H1 (cell line): ENCODE data around the gene SHPK. TPM values are rescaled to one million over a fixed set of nuclear protein-coding genes. Genes with fewer than 3 reads are reported as not detected.

Source experiments
- CTCF ChIA-PET: fragments of 300-600 bp; sonication (Branson Sonifier 250); formaldehyde crosslinking; loops from one replicate; lab custom pipeline; 2021; ENCODE audit not compliant: partially characterized antibody; lab: Charles Lee
- POLR2A ChIA-PET: fragments of 300-600 bp; sonication (Branson Sonifier 250); formaldehyde crosslinking; loops from one replicate; lab custom pipeline; 2021; ENCODE audit warnings: inconsistent platforms; ENCODE audit not compliant: partially characterized antibody; lab: Charles Lee
- DNase-seq, 2 experiments: peaks; one replicate each; pipeline versions ENCODE4 v3.0.0 to v3.0.0-alpha.2; 2010 to 2022; ENCODE audit warnings: low spot score in 2 of 2, low read depth in 1 of 2, mixed read lengths in 1 of 2
- FAIRE-seq: peaks from 2 replicates; lab custom pipeline; 2011; peaks lifted over from hg19 to GRCh38; lab: Jason Lieb, UNC
- H2AFZ ChIP-seq: 2 replicates; pipeline ENCODE4 v1.8.1; 2012; ENCODE audit warnings: low read length, inconsistent platforms
- H2AK5ac ChIP-seq: 2 replicates; pipeline ENCODE4 v1.6.1; 2013; ENCODE audit warnings: low read depth, low read length
- H2BK120ac ChIP-seq: replicated peaks from 2 replicates; pipeline ENCODE3; 2013; ENCODE audit warnings: low read depth, low read length, inconsistent platforms
- H2BK12ac ChIP-seq: 2 replicates; pipeline ENCODE4 v1.6.1; 2013; ENCODE audit warnings: low read depth, low read length
- H2BK15ac ChIP-seq: 2 replicates; pipeline ENCODE4 v1.6.1; 2013; ENCODE audit warnings: low read length
- H2BK20ac ChIP-seq: 2 replicates; pipeline ENCODE4 v1.6.1; 2013; ENCODE audit warnings: low read length
- H2BK5ac ChIP-seq: 2 replicates; pipeline ENCODE4 v1.6.1; 2013; ENCODE audit warnings: low read depth, low read length
- H3K14ac ChIP-seq: 2 replicates; pipeline ENCODE4 v1.6.1; 2013; ENCODE audit warnings: inconsistent platforms; ENCODE audit not compliant: insufficient read length
- H3K18ac ChIP-seq: 2 replicates; pipeline ENCODE4 v1.6.1; 2013; ENCODE audit warnings: low read length; ENCODE audit errors: extremely low read depth
- H3K23ac ChIP-seq: 2 replicates; pipeline ENCODE4 v1.6.1; 2013; ENCODE audit warnings: inconsistent platforms; ENCODE audit not compliant: insufficient read length
- H3K23me2 ChIP-seq: 2 replicates; pipeline ENCODE4 v1.6.1; 2013; ENCODE audit warnings: low read depth, low read length
- H3K27ac ChIP-seq: 2 replicates; pipeline ENCODE4 v1.6.1; 2011; ENCODE audit warnings: low read depth, low read length, inconsistent platforms
- H3K27me3 ChIP-seq, 4 experiments: replicated peaks in 1 of 4; 1 replicate in 1 of 4; 2 replicates in 3 of 4; pipeline versions ENCODE4 v1.6.1 to v1.8.1; 2011 to 2013; ENCODE audit warnings: low read length in 3 of 4, mild to moderate bottlenecking in 3 of 4, inconsistent platforms in 2 of 4, mixed read lengths in 2 of 4, moderate library complexity in 1 of 4; ENCODE audit not compliant: control insufficient read depth in 3 of 4, insufficient read depth in 3 of 4; ENCODE audit errors: extremely low read depth in 1 of 4
- H3K36me3 ChIP-seq, 4 experiments: 2 replicates each; pipeline versions ENCODE4 v1.6.1 to v1.8.1; 2011 to 2013; ENCODE audit warnings: mild to moderate bottlenecking in 4 of 4, low read length in 3 of 4, moderate library complexity in 2 of 4, control low read depth in 1 of 4, inconsistent platforms in 1 of 4; ENCODE audit not compliant: insufficient read depth in 4 of 4, control insufficient read depth in 2 of 4
- H3K4ac ChIP-seq: replicated peaks from 2 replicates; pipeline ENCODE3; 2013; ENCODE audit warnings: low read length, low read depth, mixed read lengths, inconsistent platforms; ENCODE audit not compliant: insufficient read length
- H3K4me1 ChIP-seq, 4 experiments: replicated peaks in 1 of 4; 1 replicate in 1 of 4; 2 replicates in 3 of 4; pipeline versions ENCODE4 v1.6.1 to v1.8.1; 2011 to 2013; ENCODE audit warnings: low read length in 3 of 4, inconsistent platforms in 2 of 4, mixed read lengths in 1 of 4; ENCODE audit not compliant: insufficient read depth in 4 of 4, control insufficient read depth in 3 of 4
- H3K4me2 ChIP-seq, 2 experiments: 2 replicates each; pipeline versions ENCODE4 v1.6.1 to v1.8.1; 2011 to 2013; ENCODE audit warnings: low read depth in 2 of 2, low read length in 2 of 2, control low read depth in 1 of 2, inconsistent platforms in 1 of 2, mild to moderate bottlenecking in 1 of 2; ENCODE audit not compliant: insufficient read depth in 1 of 2
- H3K4me3 ChIP-seq, 4 experiments: fragments of 200-600, 300-600 bp in 1 of 4; sonication (generic), shearing (Covaris generic), sonication (Bioruptor Twin) in 1 of 4; 2 replicates each; pipeline versions ENCODE4 v1.5.1 to v1.8.1; 2011 to 2016; ENCODE audit warnings: low read length in 4 of 4, low read depth in 3 of 4, control low read depth in 2 of 4, inconsistent platforms in 2 of 4, mild to moderate bottlenecking in 2 of 4, mixed read lengths in 1 of 4, moderate library complexity in 1 of 4; ENCODE audit not compliant: insufficient read depth in 2 of 4; ENCODE audit errors: extremely low read depth in 1 of 4
- H3K56ac ChIP-seq: replicated peaks from 2 replicates; pipeline ENCODE3; 2013; ENCODE audit warnings: low read depth, mild to moderate bottlenecking, mixed read lengths, low read length, inconsistent platforms; ENCODE audit not compliant: insufficient read length
- H3K79me1 ChIP-seq: 2 replicates; pipeline ENCODE4 v1.6.1; 2013; ENCODE audit warnings: low read depth, low read length, control low read depth
- H3K79me2 ChIP-seq, 2 experiments: 2 replicates each; pipeline versions ENCODE4 v1.6.1 to v1.8.1; 2012 to 2013; ENCODE audit warnings: low read length in 2 of 2, mild to moderate bottlenecking in 2 of 2, inconsistent platforms in 1 of 2; ENCODE audit not compliant: insufficient read depth in 2 of 2, control insufficient read depth in 1 of 2
- H3K9ac ChIP-seq, 4 experiments: replicated peaks in 1 of 4; 1 replicate in 1 of 4; 2 replicates in 3 of 4; pipeline versions ENCODE4 v1.6.1 to v1.8.1; 2011 to 2013; ENCODE audit warnings: low read depth in 3 of 4, low read length in 3 of 4, control low read depth in 2 of 4, mild to moderate bottlenecking in 2 of 4, moderate library complexity in 2 of 4, inconsistent platforms in 1 of 4; ENCODE audit errors: extremely low read depth in 1 of 4
- H3K9me3 ChIP-seq, 2 experiments: 2 replicates each; pipeline versions ENCODE4 v1.6.1 to v1.8.1; 2012 to 2013; ENCODE audit warnings: mild to moderate bottlenecking in 2 of 2, moderate library complexity in 2 of 2, control low read depth in 1 of 2, inconsistent platforms in 1 of 2, low read depth in 1 of 2, low read length in 1 of 2, mixed read lengths in 1 of 2; ENCODE audit not compliant: insufficient read depth in 2 of 2
- H4K20me1 ChIP-seq, 2 experiments: replicated peaks in 1 of 2; 2 replicates each; pipeline versions ENCODE3 to v1.8.1; 2011 to 2013; ENCODE audit warnings: inconsistent platforms in 2 of 2, low read length in 2 of 2, mild to moderate bottlenecking in 1 of 2; ENCODE audit not compliant: insufficient read depth in 2 of 2, control insufficient read depth in 1 of 2
- H4K5ac ChIP-seq: 2 replicates; pipeline ENCODE4 v1.6.1; 2013; ENCODE audit warnings: low read length, low read depth, mixed read lengths, inconsistent platforms; ENCODE audit not compliant: insufficient read length
- H4K8ac ChIP-seq: 2 replicates; pipeline ENCODE4 v1.8.0; 2013; ENCODE audit warnings: mild to moderate bottlenecking, moderate library complexity, low read length, inconsistent platforms; ENCODE audit not compliant: insufficient read depth; ENCODE audit errors: extremely low read depth
- H4K91ac ChIP-seq: replicated peaks from 2 replicates; pipeline ENCODE3; 2013; ENCODE audit warnings: low read length, mixed read lengths, inconsistent platforms; ENCODE audit not compliant: insufficient read length
- CEBPB ChIP-seq: IDR thresholded peaks from 2 replicates; pipeline ENCODE4 v1.6.1; 2012; ENCODE audit warnings: low read depth, low read length
- CHD2 ChIP-seq: IDR thresholded peaks from 2 replicates; pipeline ENCODE4 v1.6.1; 2012; ENCODE audit warnings: low read length, improper control_type of control experiment
- EGR1 ChIP-seq: IDR thresholded peaks from 2 replicates; pipeline ENCODE4 v1.6.1; 2011; ENCODE audit warnings: low read depth, low read length, borderline replicate concordance
- GTF2F1 ChIP-seq: IDR thresholded peaks from 2 replicates; pipeline ENCODE4 v1.6.1; 2012; ENCODE audit warnings: low read depth, low read length, improper control_type of control experiment, borderline replicate concordance
- JUN ChIP-seq: IDR thresholded peaks from 2 replicates; pipeline ENCODE4 v1.6.1; 2011; ENCODE audit warnings: low read depth, mild to moderate bottlenecking, improper control_type of control experiment, low read length
- MAFK ChIP-seq: IDR thresholded peaks from 2 replicates; pipeline ENCODE4 v1.6.1; 2012; ENCODE audit warnings: low read depth, mild to moderate bottlenecking, improper control_type of control experiment, low read length
- NRF1 ChIP-seq: IDR thresholded peaks from 2 replicates; pipeline ENCODE4 v1.6.1; 2011; ENCODE audit warnings: mild to moderate bottlenecking, low read depth, low read length, improper control_type of control experiment
- POLR2A ChIP-seq, 2 experiments: IDR thresholded peaks; 1 replicate in 1 of 2; 2 replicates in 1 of 2; pipeline ENCODE4 v1.6.1; 2011; ENCODE audit warnings: low read depth in 2 of 2, low read length in 2 of 2, mild to moderate bottlenecking in 2 of 2; ENCODE audit errors: control extremely low read depth in 1 of 2
- RBBP5 ChIP-seq: IDR thresholded peaks from 2 replicates; pipeline ENCODE4 v1.7.1; 2012; ENCODE audit warnings: low read depth, mild to moderate bottlenecking, inconsistent platforms, low read length, moderate library complexity, borderline replicate concordance
- SIX5 ChIP-seq: IDR thresholded peaks from 2 replicates; pipeline ENCODE4 v1.6.1; 2011; ENCODE audit warnings: mild to moderate bottlenecking, low read depth, low read length
- SP1 ChIP-seq: IDR thresholded peaks from 2 replicates; pipeline ENCODE4 v1.6.1; 2011; ENCODE audit warnings: low read depth, low read length
- SRF ChIP-seq: IDR thresholded peaks from 2 replicates; pipeline ENCODE4 v1.6.1; 2011; ENCODE audit warnings: mild to moderate bottlenecking, low read depth, low read length, moderate library complexity
- TAF1 ChIP-seq: IDR thresholded peaks from 2 replicates; pipeline ENCODE4 v1.6.1; 2011; ENCODE audit warnings: mild to moderate bottlenecking, low read depth, low read length
- WGBS, 2 experiments: shearing (Covaris generic) in 1 of 2; methylation state at CpG; one replicate each; pipeline versions ENCODE4 v1.1.6 to v1.1.7; 2013 to 2015; ENCODE audit warnings: low lambda C conversion rate in 2 of 2, mixed read lengths in 2 of 2, inconsistent platforms in 1 of 2, low coverage in 1 of 2, missing lambda C conversion rate in 1 of 2; ENCODE audit not compliant: insufficient replicate concordance in 2 of 2, insufficient coverage in 1 of 2, insufficient read length in 1 of 2; ENCODE audit errors: extremely low coverage in 1 of 2, missing lambda C conversion rate in 1 of 2; 5-methylcytosine and 5-hydroxymethylcytosine counted together
- polyA plus RNA-seq, 7 experiments: library from polyadenylated mRNA; depleted of rRNA in 3 of 7; stranded (reverse) in 5 of 7; unstranded in 2 of 7; fragments of >200 nt in 5 of 7; fragments of 200-250 nt in 2 of 7; gene quantifications; 1 replicate in 5 of 7; 2 replicates in 1 of 7; 4 replicates in 1 of 7; pipeline versions ENCODE4 v1.2.1 to v1.2.3, GENCODE V29; 2011 to 2013; ENCODE audit warnings: missing spikeins in 2 of 7, mixed read lengths in 2 of 7
- total RNA-seq: library from RNA; stranded (reverse); fragmentation: NEBNext Ultra II Directional; extraction: Animal tissue kit (Norgen Biotek cat#: 25700); gene quantifications from 2 replicates; pipeline ENCODE4 v1.2.1, GENCODE V29; 2021

SHPK gene
- total and polyA plus RNA-seq, 2 of the 8 experiments (the other 6 are each of a cell fraction or from before 2014, with no cell fraction given): 28.6 to 36.7 TPM

DNA sequence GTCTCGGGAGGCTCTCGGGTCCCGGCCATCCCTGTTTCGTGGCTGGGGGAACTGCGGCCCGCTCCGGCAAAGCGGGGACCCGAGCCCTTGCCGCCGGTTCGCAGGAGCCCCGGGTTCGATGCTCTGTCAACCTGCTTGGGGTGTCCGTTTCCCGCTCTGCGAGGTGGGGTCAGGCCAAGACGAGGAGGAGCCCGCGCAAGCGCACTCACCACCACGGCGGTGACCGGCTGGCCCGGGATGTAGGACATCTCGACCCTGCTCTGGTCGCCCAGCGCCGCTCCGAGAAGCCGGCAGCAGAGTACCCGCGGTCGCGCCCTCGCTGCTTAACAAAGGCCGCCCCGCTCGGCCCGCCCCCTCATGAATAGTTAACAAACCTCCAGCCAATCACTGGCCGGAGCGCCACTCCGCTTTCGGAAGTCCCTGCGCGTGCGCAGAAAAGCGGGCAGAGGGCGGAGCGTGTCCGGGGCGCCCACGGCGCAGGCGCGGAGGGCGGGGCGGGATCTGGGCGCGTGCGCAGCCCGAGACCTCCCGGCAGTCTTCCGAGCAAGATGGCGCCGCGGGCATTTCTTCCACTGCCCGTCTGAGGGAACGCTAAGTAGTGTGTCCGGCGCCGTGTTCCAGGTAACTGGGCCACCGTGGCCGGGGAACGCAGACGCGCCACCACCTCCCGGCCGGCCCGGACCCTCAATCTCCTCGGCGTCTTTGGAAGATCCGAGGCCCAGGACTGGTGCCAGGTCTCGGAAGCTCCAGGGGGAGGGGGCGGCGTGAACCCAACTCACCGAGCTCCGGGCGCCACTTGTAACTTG lies 32.4 kb upstream of the SHPK start, which contains the start of the genes EMC6 and TAX1BP3:
TSS of gene EMC6 (plus strand) at position 534 of the 806 bp plus-strand sequence. CDS start 335 bp downstream, outside the sequence.
TSS of gene TAX1BP3 (minus strand) at position 300 of the 806 bp plus-strand sequence. CDS start at position 248, 52 bp downstream.
- Histone ChIP-seq H3K4me2 (peak within 1 kb of the TSS; percentile 93 to 97), H3K23ac (no peak within 1 kb of the TSS), H4K8ac (peak within 1 kb of the TSS; percentile 99), H3K23me2 (peaks cover 12% of the 10 kb centered on the region; the same call in 1 of the 2 replicates), H3K4me3 (peak within 1 kb of the TSS; percentile 79 to 94 (median 84)), H2AFZ (no peak within 1 kb of the TSS), H4K91ac (peak within 1 kb of the TSS; percentile 80), H4K20me1 (peaks cover 0 to 7% of the 10 kb centered on the region in 2 experiments), H2BK20ac (no peak within 1 kb of the TSS), H2BK12ac (0 out of 2 replicates have a peak within 1 kb of the TSS, but pooled peaks have one; percentile 27), H3K9ac (peak within 1 kb of the TSS; percentile 91 to 95 (median 93)), H2AK5ac (no peak within 1 kb of the TSS), H4K5ac (peak within 1 kb of the TSS; percentile 83), H2BK15ac (peak within 1 kb of the TSS; percentile 72), H3K4me1 (peaks cover 3 to 7% (median 5%) of the 10 kb centered on the region in 4 experiments), H3K9me3 (no peaks in the 10 kb centered on the region), H3K79me2 (peaks cover 3 to 28% of the 10 kb centered on the region in 2 experiments; a peak in 3 of 4 replicates), H3K56ac (peak within 1 kb of the TSS; percentile 88), H3K36me3 (no peaks in the 10 kb centered on the region; a peak in 1 of 8 replicates), H3K4ac (peak within 1 kb of the TSS; percentile 81), H3K79me1 (peaks cover 12% of the 10 kb centered on the region), H3K27ac (peak within 1 kb of the TSS; percentile 90), H2BK5ac (peak within 1 kb of the TSS; percentile 81; the same call in 1 of the 2 replicates), H3K18ac (peak within 1 kb of the TSS; percentile 60), H3K14ac (no peak within 1 kb of the TSS), H3K27me3 (no peaks in the 10 kb centered on the region), H2BK120ac (no peak within 1 kb of the TSS)
- DNase-seq: peak; percentile 95 to 100
- WGBS, 2 experiments: 1% methylated on average over 64 of the region's 89 CpGs; no CpG with 5 or more reads in 1 of the 2 experiments
- POLR2A ChIA-PET: interaction anchor here (0.7 to 12.7 kb wide), 13 partner anchors 10 to 632 kb away, joined by 3 to 194 read pairs (median 6); partner anchors contain the start of genes CTNS, HASPIN, P2RX5 and SHPK
- peak; percentile 58 for FAIRE-seq
- CTCF ChIA-PET: interaction anchor here (1.0 to 2.0 kb wide), 3 partner anchors 11 to 55 kb away, joined by 3 to 7 read pairs (median 6); no protein-coding TSS in a partner anchor
- TF ChIP-seq GTF2F1 (no peak; the same call in 1 of the 2 replicates), JUN (no peak), EGR1 (no peak), POLR2A (IDR thresholded peaks at IDR 0.05; ENCODE audit: control extremely low read depth in 1 of 2, low read depth in 2 of 2, low read length in 2 of 2) (peak; percentile 88 to 91), CHD2 (no peak), TAF1 (peak; percentile 98), SIX5 (no peak), RBBP5 (no peak), CEBPB (no peak), SRF (no peak), SP1 (0 out of 2 replicates have a peak, but pooled peaks have one; percentile 13), NRF1 (peak; percentile 98), MAFK (no peak)
